ENCODE results near the gene RMND1. TPM values are rescaled to one million over a fixed set of nuclear protein-coding genes. Genes with fewer than 3 reads are reported as not detected.

RMND1 gene
- polyA plus RNA-seq, 1 donor from 2014 or later: 35.3 TPM

DNA sequence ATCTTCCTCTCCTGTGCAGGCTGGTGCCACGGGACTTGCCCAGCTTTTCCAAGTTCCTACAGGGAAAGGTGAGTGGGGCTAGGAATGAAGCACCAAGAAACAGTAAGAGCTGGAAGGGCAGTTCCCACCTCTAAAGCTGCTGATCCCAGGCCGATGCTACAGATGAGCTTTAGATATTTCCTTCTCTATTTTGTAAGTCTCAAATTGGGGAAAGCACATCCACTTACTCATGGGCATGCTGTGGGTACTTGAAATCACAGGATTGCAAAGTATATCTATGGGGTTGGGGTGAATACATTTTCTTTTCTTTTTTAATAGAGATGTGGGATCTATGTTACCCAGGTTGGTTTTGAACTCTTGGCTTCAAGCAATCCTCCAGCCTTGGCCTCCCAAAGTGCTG lies 63.7 kb downstream of the RMND1 start:
- Histone ChIP-seq H3K27ac (ENCODE audit: low read length) (no peak overlapping the region), H3K9me3 (ENCODE audit: low read length) (no peaks in the 10 kb centered on the region), H3K36me3 (ENCODE audit: insufficient read depth, low read length) (no peaks in the 10 kb centered on the region), H4K20me1 (ENCODE audit: insufficient read depth) (peaks cover 14% of the 10 kb centered on the region), H3K9me2 (ENCODE audit: insufficient read depth, low read length) (no peaks in the 10 kb centered on the region), H3F3A (ENCODE audit: insufficient read depth, low read length, poor library complexity, severe bottlenecking) (peaks cover 11% of the 10 kb centered on the region), H3K27me3 (ENCODE audit: insufficient read depth, low read depth, low read length) (no peaks in the 10 kb centered on the region), H3K79me2 (replicated peaks; ENCODE audit: insufficient read depth, low read length) (peaks cover 36% of the 10 kb centered on the region), H3K4me2 (ENCODE audit: low read length) (no peak overlapping the region), H3K4me3 (ENCODE audit: low read length) (no peak overlapping the region), H2AFZ (ENCODE audit: low read depth, low read length) (no peak overlapping the region), H3K9ac (ENCODE audit: low read length) (no peak overlapping the region)
- TF ChIP-seq SMC3 (conservative IDR thresholded peaks at IDR 0.05; ENCODE audit: poor library complexity): no peak
- TF ChIP-seq EZH2 (IDR thresholded peaks at IDR 0.05; ENCODE audit: borderline replicate concordance, insufficient read depth, low read length, poor library complexity, severe bottlenecking): no peak
- no peak for TF ChIP-seq MXI1 (conservative IDR thresholded peaks at IDR 0.05; ENCODE audit: poor library complexity, severe bottlenecking)
- no peak for TF ChIP-seq POLR2AphosphoS5 (IDR thresholded peaks at IDR 0.05)
- TF ChIP-seq REST (IDR thresholded peaks at IDR 0.05; ENCODE audit: borderline replicate concordance): no peak
- TF ChIP-seq, protein P1, sequence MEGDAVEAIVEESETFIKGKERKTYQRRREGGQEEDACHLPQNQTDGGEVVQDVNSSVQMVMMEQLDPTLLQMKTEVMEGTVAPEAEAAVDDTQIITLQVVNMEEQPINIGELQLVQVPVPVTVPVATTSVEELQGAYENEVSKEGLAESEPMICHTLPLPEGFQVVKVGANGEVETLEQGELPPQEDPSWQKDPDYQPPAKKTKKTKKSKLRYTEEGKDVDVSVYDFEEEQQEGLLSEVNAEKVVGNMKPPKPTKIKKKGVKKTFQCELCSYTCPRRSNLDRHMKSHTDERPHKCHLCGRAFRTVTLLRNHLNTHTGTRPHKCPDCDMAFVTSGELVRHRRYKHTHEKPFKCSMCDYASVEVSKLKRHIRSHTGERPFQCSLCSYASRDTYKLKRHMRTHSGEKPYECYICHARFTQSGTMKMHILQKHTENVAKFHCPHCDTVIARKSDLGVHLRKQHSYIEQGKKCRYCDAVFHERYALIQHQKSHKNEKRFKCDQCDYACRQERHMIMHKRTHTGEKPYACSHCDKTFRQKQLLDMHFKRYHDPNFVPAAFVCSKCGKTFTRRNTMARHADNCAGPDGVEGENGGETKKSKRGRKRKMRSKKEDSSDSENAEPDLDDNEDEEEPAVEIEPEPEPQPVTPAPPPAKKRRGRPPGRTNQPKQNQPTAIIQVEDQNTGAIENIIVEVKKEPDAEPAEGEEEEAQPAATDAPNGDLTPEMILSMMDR (IDR thresholded peaks at IDR 0.05; ENCODE audit: poor library complexity, severe bottlenecking): no peak
- no peak for TF ChIP-seq EP300 (conservative IDR thresholded peaks at IDR 0.05; ENCODE audit: poor library complexity, severe bottlenecking)
- no peak for TF ChIP-seq TAF1 (IDR thresholded peaks at IDR 0.05; ENCODE audit: low read depth)
- no peak for TF ChIP-seq RAD21 (conservative IDR thresholded peaks at IDR 0.05)

GRCh38 chr6:151387175-151387970 lies 64.6 kb downstream of the RMND1 start:
- Histone ChIP-seq H4K20me1 (ENCODE audit: insufficient read depth) (peaks cover 7% of the 10 kb centered on the region), H3K4me2 (ENCODE audit: low read length) (no peak overlapping the region), H3K27ac (ENCODE audit: low read length) (no peak overlapping the region), H3K9me3 (ENCODE audit: low read length) (no peaks in the 10 kb centered on the region), H3K36me3 (ENCODE audit: insufficient read depth, low read length) (no peaks in the 10 kb centered on the region), H3K79me2 (replicated peaks; ENCODE audit: insufficient read depth, low read length) (peaks cover 27% of the 10 kb centered on the region), H3K9ac (ENCODE audit: low read length) (no peak overlapping the region), H3K4me3 (ENCODE audit: low read length) (no peak overlapping the region), H3F3A (ENCODE audit: insufficient read depth, low read length, poor library complexity, severe bottlenecking) (peaks cover 11% of the 10 kb centered on the region), H3K9me2 (ENCODE audit: insufficient read depth, low read length) (no peaks in the 10 kb centered on the region), H3K27me3 (ENCODE audit: insufficient read depth, low read depth, low read length) (no peaks in the 10 kb centered on the region), H2AFZ (ENCODE audit: low read depth, low read length) (no peak overlapping the region)
- no peak for TF ChIP-seq POLR2AphosphoS5 (IDR thresholded peaks at IDR 0.05)
- no peak for TF ChIP-seq TAF1 (IDR thresholded peaks at IDR 0.05; ENCODE audit: low read depth)
- TF ChIP-seq RAD21 (conservative IDR thresholded peaks at IDR 0.05): no peak
- no peak for TF ChIP-seq SMC3 (conservative IDR thresholded peaks at IDR 0.05; ENCODE audit: poor library complexity)
- TF ChIP-seq REST (IDR thresholded peaks at IDR 0.05; ENCODE audit: borderline replicate concordance): no peak
- TF ChIP-seq EP300 (conservative IDR thresholded peaks at IDR 0.05; ENCODE audit: poor library complexity, severe bottlenecking): no peak
- TF ChIP-seq MXI1 (conservative IDR thresholded peaks at IDR 0.05; ENCODE audit: poor library complexity, severe bottlenecking): no peak
- TF ChIP-seq EZH2 (IDR thresholded peaks at IDR 0.05; ENCODE audit: borderline replicate concordance, insufficient read depth, low read length, poor library complexity, severe bottlenecking): no peak
- TF ChIP-seq, protein P1 (IDR thresholded peaks at IDR 0.05; ENCODE audit: poor library complexity, severe bottlenecking): no peak
